Liver (tissue), 3 donors: ENCODE measurements around the gene MAP3K4.

Experiments used
- FOXA1 ChIP-seq: IDR thresholded peaks from 2 replicates; pipeline ENCODE4 v1.6.1; 2016; ENCODE audit warnings: antibody characterized with exemption
- RAD21 ChIP-seq, 2 donors: IDR thresholded peaks; 2 replicates each; pipeline ENCODE4 v1.6.1; 2016; ENCODE audit warnings: antibody characterized with exemption in 2 of 2, mild to moderate bottlenecking in 2 of 2
- TF ChIP-seq, protein P1 (sequence below): fragments of 150-350 bp; IDR thresholded peaks from 2 replicates; pipeline ENCODE4 v1.5.1; 2017; ENCODE audit warnings: improper control_type of control experiment, low read depth, low read length; ENCODE audit not compliant: missing input control
- TF ChIP-seq, protein P2 (sequence below): IDR thresholded peaks from 2 replicates; pipeline ENCODE4 v1.6.1; 2016; ENCODE audit warnings: antibody characterized with exemption
- donor health status: healthy.
- donor health status: healthy.

DNA sequence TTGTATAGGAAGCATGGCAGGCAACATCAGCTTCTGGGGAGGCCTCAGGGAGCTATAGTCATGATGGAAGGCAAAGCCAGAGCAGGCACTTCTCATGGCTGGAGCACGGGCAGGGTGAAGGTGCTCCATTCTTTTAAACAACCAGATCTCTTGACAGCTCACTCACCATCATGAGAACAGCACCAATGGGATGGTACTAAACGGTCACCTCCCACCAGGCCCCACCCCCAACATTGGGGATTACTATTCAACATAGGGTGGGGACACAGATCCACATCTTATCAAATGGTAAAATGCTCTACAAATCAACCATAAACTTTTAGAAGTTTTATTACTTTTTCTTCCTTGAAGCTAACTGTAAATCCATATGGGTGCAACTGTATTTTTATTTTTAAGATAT is 61.5 kb downstream of the MAP3K4 start:
- TF ChIP-seq RAD21 (IDR thresholded peaks at IDR 0.05) (no peak), FOXA1 (no peak)
- TF ChIP-seq, protein P1, sequence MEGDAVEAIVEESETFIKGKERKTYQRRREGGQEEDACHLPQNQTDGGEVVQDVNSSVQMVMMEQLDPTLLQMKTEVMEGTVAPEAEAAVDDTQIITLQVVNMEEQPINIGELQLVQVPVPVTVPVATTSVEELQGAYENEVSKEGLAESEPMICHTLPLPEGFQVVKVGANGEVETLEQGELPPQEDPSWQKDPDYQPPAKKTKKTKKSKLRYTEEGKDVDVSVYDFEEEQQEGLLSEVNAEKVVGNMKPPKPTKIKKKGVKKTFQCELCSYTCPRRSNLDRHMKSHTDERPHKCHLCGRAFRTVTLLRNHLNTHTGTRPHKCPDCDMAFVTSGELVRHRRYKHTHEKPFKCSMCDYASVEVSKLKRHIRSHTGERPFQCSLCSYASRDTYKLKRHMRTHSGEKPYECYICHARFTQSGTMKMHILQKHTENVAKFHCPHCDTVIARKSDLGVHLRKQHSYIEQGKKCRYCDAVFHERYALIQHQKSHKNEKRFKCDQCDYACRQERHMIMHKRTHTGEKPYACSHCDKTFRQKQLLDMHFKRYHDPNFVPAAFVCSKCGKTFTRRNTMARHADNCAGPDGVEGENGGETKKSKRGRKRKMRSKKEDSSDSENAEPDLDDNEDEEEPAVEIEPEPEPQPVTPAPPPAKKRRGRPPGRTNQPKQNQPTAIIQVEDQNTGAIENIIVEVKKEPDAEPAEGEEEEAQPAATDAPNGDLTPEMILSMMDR, result no peak
- TF ChIP-seq, protein P2, sequence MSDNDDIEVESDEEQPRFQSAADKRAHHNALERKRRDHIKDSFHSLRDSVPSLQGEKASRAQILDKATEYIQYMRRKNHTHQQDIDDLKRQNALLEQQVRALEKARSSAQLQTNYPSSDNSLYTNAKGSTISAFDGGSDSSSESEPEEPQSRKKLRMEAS, result no peak
